WERI-Rb-1 (cell line): ENCODE data around the gene PROB1.

Source experiments
- DNase-seq: peaks from one replicate; pipeline ENCODE4 v3.0.0-alpha.2; 2020
- H3K27ac ChIP-seq: fragments of 250-450 bp; sonication (Bioruptor Pico); 2 replicates; pipeline ENCODE4 v1.5.1; 2020; ENCODE audit warnings: mild to moderate bottlenecking, moderate library complexity
- H3K27me3 ChIP-seq: fragments of 250-450 bp; sonication (Bioruptor Pico); 2 replicates; pipeline ENCODE4 v1.5.1; 2021; ENCODE audit warnings: mild to moderate bottlenecking, low read depth, moderate library complexity; ENCODE audit not compliant: insufficient read depth, severe bottlenecking
- H3K36me3 ChIP-seq: fragments of 250-450 bp; sonication (Bioruptor Pico); 2 replicates; pipeline ENCODE4 v1.5.1; 2020; ENCODE audit warnings: mild to moderate bottlenecking, moderate library complexity
- H3K4me3 ChIP-seq: 2 replicates; pipeline ENCODE4 v1.5.1; 2011; ENCODE audit warnings: low read depth, mild to moderate bottlenecking, control low read depth, low read length
- H3K9me3 ChIP-seq: fragments of 250-450 bp; sonication (Bioruptor Pico); 2 replicates; pipeline ENCODE4 v1.5.1; 2021; ENCODE audit warnings: mild to moderate bottlenecking, moderate library complexity; ENCODE audit not compliant: severe bottlenecking
- CTCF ChIP-seq: IDR thresholded peaks from 2 replicates; pipeline ENCODE4 v1.5.1; 2011; ENCODE audit warnings: low read depth, mild to moderate bottlenecking, control low read depth, inconsistent platforms, low read length

PROB1 gene

GRCh38 chr5:139378941-139379361 lies 16.0 kb downstream of the PROB1 start:
- TF ChIP-seq CTCF = no peak
- Histone ChIP-seq H3K9me3 (no peaks in the 10 kb centered on the region), H3K27me3 (no peaks in the 10 kb centered on the region), H3K4me3 (no peak overlapping the region), H3K36me3 (no peaks in the 10 kb centered on the region), H3K27ac (no peak overlapping the region)
- no peak for DNase-seq

- Histone ChIP-seq H3K27me3 (no peaks in the 10 kb centered on the region), H3K27ac (no peak overlapping the region), H3K4me3 (no peak overlapping the region), H3K36me3 (peaks cover 2% of the 10 kb centered on the region; the same call in 1 of the 2 replicates), H3K9me3 (no peaks in the 10 kb centered on the region)
- no peak for DNase-seq
- TF ChIP-seq CTCF = no peak
Measured at GRCh38 chr5:139378101-139378825, 16.6 kb downstream of the PROB1 start.

GRCh38 chr5:139377226-139377625 lies 17.7 kb downstream of the PROB1 start:
- no peak for DNase-seq
- peaks cover 7% of the 10 kb centered on the region; the same call in 1 of the 2 replicates for H3K36me3 ChIP-seq
- no peaks in the 10 kb centered on the region for H3K9me3 ChIP-seq
- H3K27me3 ChIP-seq = no peaks in the 10 kb centered on the region
- no peak for TF ChIP-seq CTCF
- H3K27ac ChIP-seq = no peak overlapping the region
- H3K4me3 ChIP-seq = no peak overlapping the region

- DNase-seq = no peak
- no peak for TF ChIP-seq CTCF
- Histone ChIP-seq H3K4me3 (no peak overlapping the region), H3K27ac (no peak overlapping the region), H3K36me3 (peaks cover 14% of the 10 kb centered on the region), H3K9me3 (no peaks in the 10 kb centered on the region), H3K27me3 (no peaks in the 10 kb centered on the region)
Measured at GRCh38 chr5:139376364-139376763, 18.5 kb downstream of the PROB1 start.

- TF ChIP-seq CTCF = no peak
- H3K27me3 ChIP-seq = no peaks in the 10 kb centered on the region
- no peak overlapping the region for H3K4me3 ChIP-seq
- H3K36me3 ChIP-seq = peaks cover 25% of the 10 kb centered on the region
- no peak for DNase-seq
- H3K27ac ChIP-seq = no peak overlapping the region
- H3K9me3 ChIP-seq = no peaks in the 10 kb centered on the region
Measured at GRCh38 chr5:139374909-139375308, 20.0 kb downstream of the PROB1 start.
